ENCODE measurements around the gene KLHL29.

The KLHL29 gene

GRCh38 chr2:23689891-23690290 lies 304.9 kb downstream of the KLHL29 start:
- DNase-seq, result no peak

- no peak for DNase-seq
Observed at GRCh38 chr2:23690421-23691105, 305.6 kb downstream of the KLHL29 start.

- DNase-seq, result no peak
Observed at GRCh38 chr2:23691106-23691470, 306.1 kb downstream of the KLHL29 start.

- DNase-seq, result no peak
Observed at GRCh38 chr2:23691565-23691964, 306.6 kb downstream of the KLHL29 start.

- DNase-seq, result no peak
Observed at GRCh38 chr2:23692263-23692662, 307.3 kb downstream of the KLHL29 start.

- DNase-seq, result no peak
Observed at GRCh38 chr2:23692851-23693605, 308.0 kb downstream of the KLHL29 start.

- DNase-seq, result no peak
Observed at GRCh38 chr2:23693606-23693951, 308.6 kb downstream of the KLHL29 start.

- DNase-seq, result no peak
Observed at GRCh38 chr2:23694058-23695045, 309.4 kb downstream of the KLHL29 start.

- DNase-seq, result no peak
Observed at GRCh38 chr2:23695214-23695889, 310.4 kb downstream of the KLHL29 start.

- no peak for DNase-seq
Observed at GRCh38 chr2:23695890-23696751, 311.1 kb downstream of the KLHL29 start.

- no peak for DNase-seq
Observed at GRCh38 chr2:23696752-23697045, 311.7 kb downstream of the KLHL29 start.

- no peak for DNase-seq
Observed at GRCh38 chr2:23697256-23698075, 312.5 kb downstream of the KLHL29 start.

- DNase-seq, result no peak
Observed at GRCh38 chr2:23698116-23698693, 313.2 kb downstream of the KLHL29 start.

GRCh38 chr2:23698721-23699579 lies 314.0 kb downstream of the KLHL29 start:
- DNase-seq, result no peak

- no peak for DNase-seq
Observed at GRCh38 chr2:23699580-23699925, 314.6 kb downstream of the KLHL29 start.

GRCh38 chr2:23700627-23701026 lies 315.6 kb downstream of the KLHL29 start:
- DNase-seq, result no peak

GRCh38 chr2:23703037-23703582 lies 318.1 kb downstream of the KLHL29 start:
- DNase-seq, result no peak

GRCh38 chr2:23703583-23704385 lies 318.8 kb downstream of the KLHL29 start:
- no peak for DNase-seq
